ENCODE results near the gene EFCAB14.
"Not testable (repeated sequence)": the region's sequence is repeated elsewhere in the genome, so short reads cannot be mapped to it uniquely, and the experiment has no call there.

Gene EFCAB14

GRCh38 chr1:46705408-46705807 is 13.5 kb downstream of the EFCAB14 start:
- no peak overlapping the region for H3K4me3 ChIP-seq (ENCODE audit: low read depth, low read length)
- no peak for TF ChIP-seq CTCF (IDR thresholded peaks at IDR 0.05; ENCODE audit: borderline replicate concordance, insufficient read depth, low read depth, low read length)

GRCh38 chr1:46703927-46704641 is 14.8 kb downstream of the EFCAB14 start:
- no peak for TF ChIP-seq CTCF (IDR thresholded peaks at IDR 0.05; ENCODE audit: borderline replicate concordance, insufficient read depth, low read depth, low read length)
- no peak overlapping the region for H3K4me3 ChIP-seq (ENCODE audit: low read depth, low read length)

- H3K4me3 ChIP-seq (ENCODE audit: low read depth, low read length) = no peak overlapping the region
- no peak for TF ChIP-seq CTCF (IDR thresholded peaks at IDR 0.05; ENCODE audit: borderline replicate concordance, insufficient read depth, low read depth, low read length)
Measured at GRCh38 chr1:46699666-46700065, 19.2 kb downstream of the EFCAB14 start.

GRCh38 chr1:46697053-46697452 is 21.9 kb downstream of the EFCAB14 start:
- no peak overlapping the region for H3K4me3 ChIP-seq (ENCODE audit: low read depth, low read length)
- TF ChIP-seq CTCF (IDR thresholded peaks at IDR 0.05; ENCODE audit: borderline replicate concordance, insufficient read depth, low read depth, low read length) = no peak

GRCh38 chr1:46694676-46695075 is 24.2 kb downstream of the EFCAB14 start:
- H3K4me3 ChIP-seq (ENCODE audit: low read depth, low read length) = not testable (repeated sequence)

- TF ChIP-seq CTCF (IDR thresholded peaks at IDR 0.05; ENCODE audit: borderline replicate concordance, insufficient read depth, low read depth, low read length) = no peak
Measured at GRCh38 chr1:46692811-46693770, 25.8 kb downstream of the EFCAB14 start.

GRCh38 chr1:46691997-46692790 is 26.7 kb downstream of the EFCAB14 start:
- H3K4me3 ChIP-seq (ENCODE audit: low read depth, low read length) = no peak overlapping the region
- no peak for TF ChIP-seq CTCF (IDR thresholded peaks at IDR 0.05; ENCODE audit: borderline replicate concordance, insufficient read depth, low read depth, low read length)

More at GRCh38 chr1:46692811-46693770, 25.8 kb downstream of the EFCAB14 start:
- H3K4me3 ChIP-seq (ENCODE audit: low read depth, low read length) = no peak overlapping the region

Measured in GM12875 (cell line).